GM19035 (cell line): ENCODE measurements around the gene PHLDA3.

Experiments used
- ATAC-seq: cut with Tn5 transposase; IDR thresholded peaks from one replicate; pipeline ENCODE4 v1.9.1; 2021; ENCODE audit not compliant: unreplicated experiment

The PHLDA3 gene

DNA sequence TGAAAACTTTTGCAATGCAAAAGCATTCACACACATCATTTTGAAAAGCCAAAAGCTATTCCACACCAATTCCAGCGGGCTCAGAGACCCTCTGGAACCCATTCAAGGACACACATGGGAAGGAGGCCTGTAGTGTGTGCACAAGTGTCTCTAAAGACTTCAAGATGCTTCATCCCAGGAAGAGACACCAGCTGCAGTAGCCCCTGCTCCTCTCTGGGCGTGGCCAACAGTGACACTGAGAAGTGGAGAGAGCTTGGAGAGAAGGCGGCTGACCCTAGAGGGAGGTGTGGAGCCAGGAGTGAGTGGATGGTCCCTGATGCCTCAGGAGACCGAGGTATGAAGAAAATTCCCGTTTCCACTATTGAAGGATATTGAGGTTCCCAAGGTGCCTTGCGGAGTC is 32.6 kb downstream of the PHLDA3 start:
- ATAC-seq, result no peak

DNA sequence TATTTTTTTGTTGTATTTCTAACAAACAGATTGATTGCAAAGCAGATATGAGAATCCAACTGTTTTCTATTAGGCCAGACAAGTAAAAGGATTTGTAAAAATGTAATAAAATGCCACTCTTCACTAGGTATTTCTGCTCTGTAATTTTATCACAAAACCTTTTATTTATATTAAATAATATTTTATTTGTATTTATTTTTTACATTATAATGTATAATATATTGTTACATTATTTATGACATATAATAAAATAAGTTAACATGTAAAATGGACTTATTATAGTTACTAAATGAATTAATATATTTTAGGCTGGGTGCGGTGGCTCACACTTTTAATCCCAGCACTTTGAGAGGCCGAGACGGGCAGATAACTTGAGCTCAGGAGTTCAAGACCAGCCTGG is 34.7 kb downstream of the PHLDA3 start:
- ATAC-seq, result no peak

DNA sequence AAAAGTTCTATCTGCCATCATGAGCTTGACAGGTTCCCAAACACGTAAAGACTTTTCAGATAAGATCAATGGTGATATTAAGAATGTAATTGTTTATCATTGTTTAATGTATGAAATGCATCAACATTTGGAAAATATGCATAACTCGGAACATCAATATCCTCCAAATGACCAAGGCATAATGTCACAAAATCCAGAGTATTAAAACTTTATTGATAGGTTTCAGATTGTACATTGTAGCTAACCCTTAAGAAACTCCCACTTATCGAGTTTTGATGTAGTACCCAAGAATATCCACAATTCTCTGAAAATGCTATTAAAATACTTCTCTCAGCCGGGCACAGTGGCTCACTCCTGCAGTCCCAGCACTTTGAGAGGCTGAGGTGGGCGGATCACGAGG is 35.4 kb downstream of the PHLDA3 start:
- no peak for ATAC-seq

- ATAC-seq, result no peak
Observed at GRCh38 chr1:201430776-201431175, 38.2 kb downstream of the PHLDA3 start.

DNA sequence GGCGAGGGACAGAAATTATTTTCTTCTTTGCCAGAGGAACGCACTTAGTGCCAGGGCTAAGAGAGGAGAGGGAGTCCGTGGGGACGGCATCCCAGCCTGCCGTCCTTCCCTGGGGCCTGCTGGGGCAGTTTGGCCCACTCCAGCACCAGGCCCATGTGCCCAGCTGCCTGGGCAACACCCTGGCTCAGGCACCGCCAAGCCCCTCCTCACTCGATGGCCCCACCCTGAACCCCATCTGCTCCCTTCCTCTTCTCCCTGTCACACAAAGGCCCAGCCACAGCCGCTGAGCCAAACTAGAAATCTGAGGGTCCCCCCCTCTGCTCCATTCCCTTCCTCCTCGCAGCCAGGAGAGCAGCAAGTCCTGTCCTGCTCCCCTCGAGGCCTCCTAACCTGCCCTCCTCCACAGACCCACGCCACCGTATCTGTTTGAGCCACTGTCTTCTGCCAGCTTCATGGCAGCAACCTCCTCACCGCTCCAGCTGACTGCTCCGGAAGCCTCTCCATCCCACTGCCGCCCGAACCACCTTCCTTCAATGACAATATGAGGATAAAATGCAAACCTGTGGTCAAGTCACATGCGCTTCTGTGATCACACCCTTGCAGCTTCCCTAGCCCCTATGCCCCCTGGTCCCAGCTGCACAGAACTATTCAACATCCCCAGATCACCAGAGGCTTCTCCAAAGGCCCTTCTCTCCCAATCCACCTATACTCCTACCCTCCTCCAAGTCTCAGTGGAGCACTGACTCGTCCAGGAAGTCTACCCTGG is 39.1 kb downstream of the PHLDA3 start:
- ATAC-seq, result no peak

DNA sequence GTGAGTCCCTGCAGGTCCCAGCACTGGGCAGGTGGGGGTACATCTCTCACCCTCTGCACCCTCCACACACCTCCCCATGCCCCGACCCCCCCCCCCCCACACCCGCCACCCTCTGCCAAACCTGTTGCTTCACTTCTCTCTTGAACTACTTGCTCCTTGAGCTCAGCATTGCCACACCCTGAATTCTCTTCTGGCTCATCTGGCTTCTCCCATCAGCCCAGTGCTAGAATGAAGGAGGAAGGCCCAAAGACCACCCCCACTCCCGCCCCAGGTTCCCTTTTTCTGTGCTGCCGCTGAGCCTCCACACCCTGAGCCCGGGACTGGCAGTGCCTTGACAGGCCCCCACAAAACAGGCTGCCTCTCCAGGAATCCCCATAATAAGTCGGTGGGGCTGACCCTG is 41.0 kb downstream of the PHLDA3 start:
- ATAC-seq, result no peak

DNA sequence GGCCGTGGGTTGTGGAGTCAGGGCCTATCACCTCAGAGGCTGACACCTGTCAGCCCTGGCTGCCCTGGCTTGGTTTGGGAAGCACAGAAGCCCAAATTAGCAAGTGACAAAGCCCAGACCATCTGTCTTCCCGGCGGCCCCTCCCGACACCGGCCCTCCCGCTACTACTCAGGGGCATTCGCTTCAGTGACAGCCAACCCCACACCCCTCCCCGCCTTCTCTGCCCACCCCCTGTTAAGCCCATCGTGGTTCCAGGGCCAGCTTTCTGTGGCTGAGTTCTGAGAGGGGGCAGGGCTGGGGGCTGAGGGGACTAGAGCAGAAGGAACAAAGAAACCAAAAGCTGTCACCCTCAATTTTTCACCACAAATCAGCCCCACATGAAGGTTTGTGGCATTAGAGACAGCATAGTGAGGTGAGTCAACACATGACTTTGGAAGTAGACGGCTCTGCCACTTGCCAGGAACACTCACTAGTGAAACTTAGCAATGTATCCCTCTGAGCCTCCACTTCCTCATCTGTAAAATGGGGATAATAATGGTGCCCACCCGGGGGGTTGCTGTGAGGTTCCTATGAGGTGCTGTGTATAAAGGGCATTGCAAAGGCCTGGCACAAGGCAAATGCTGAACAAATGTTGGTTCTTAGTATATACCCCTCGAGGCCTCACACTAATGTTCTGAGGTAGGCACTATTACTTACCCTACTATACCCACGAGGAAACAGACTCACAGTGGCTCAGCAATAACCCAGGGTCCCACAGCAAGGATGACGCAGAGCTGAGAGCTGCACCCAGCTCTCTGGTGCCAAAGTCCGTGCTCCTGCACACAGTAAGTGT is 42.3 kb downstream of the PHLDA3 start:
- ATAC-seq, result no peak

- ATAC-seq, result no peak
Observed at GRCh38 chr1:201424146-201424545, 44.8 kb downstream of the PHLDA3 start.

DNA sequence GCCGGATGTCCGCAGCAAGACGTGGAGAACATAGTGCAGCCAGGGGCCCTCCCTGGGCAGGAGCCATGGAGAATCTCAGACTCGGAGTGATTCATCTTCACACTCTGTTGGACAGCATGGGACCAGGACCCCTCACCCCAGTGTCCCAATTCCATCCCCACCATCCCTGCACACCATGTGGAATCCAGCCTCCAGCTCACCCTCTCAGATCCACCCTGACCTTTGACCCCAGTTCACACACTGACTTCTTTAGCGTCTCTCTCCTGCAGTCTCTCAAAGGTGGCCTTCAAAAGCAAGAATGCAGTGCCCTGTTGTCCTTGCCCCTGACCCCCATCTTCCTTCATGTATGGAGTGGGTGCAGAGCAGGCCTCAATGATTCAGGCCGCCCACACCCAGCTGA is 45.3 kb downstream of the PHLDA3 start:
- no peak for ATAC-seq

DNA sequence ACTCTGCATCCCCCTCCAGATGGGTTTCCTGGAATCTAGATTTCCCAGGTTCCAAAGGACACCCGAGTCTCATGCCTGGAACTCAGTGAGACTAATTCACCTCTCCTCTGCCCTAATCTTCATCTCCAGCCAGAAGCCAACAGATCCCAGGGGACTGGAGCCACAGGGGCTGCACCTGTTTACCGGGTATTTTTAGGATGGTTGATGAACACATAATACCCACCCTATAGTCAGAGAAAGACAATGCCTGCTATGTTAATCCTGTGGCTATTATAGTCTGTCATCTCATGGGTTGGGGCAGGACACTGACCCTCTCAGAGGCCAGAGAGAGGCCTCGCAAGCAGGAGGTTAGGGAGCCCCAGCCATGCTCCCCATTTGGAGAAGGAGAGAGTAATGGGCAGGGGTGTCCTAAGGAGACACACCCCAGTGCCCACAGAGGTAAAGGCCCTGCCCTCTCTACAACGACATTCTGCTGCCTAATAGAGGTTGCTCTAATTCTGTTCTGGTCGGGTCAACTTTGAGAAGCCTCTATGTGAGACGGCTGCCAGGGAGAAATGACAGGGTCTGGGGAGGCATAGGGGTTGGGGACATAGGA is 46.5 kb downstream of the PHLDA3 start:
- no peak for ATAC-seq

- no peak for ATAC-seq
Observed at GRCh38 chr1:201422026-201422425, 47.0 kb downstream of the PHLDA3 start.

DNA sequence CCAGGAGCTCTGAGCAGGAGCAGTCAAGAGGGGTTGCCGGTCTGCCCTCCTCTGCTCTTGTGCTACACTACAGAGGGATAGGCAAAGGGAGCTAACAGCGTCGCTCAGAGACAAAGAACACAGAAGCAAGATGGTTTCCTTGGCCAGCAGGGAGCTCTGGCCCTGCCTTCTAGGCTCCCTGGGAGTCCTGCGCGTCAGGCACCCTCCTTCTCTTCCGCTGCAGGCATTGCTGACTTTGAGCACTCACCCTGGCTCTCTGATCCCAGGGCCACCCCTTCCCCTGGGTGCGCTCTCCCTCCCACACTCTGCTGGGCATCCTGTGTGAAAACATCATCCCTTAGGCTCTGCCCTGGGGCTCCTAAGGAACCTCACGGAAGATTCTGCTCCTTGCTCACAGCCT is 47.9 kb downstream of the PHLDA3 start:
- ATAC-seq, result no peak

DNA sequence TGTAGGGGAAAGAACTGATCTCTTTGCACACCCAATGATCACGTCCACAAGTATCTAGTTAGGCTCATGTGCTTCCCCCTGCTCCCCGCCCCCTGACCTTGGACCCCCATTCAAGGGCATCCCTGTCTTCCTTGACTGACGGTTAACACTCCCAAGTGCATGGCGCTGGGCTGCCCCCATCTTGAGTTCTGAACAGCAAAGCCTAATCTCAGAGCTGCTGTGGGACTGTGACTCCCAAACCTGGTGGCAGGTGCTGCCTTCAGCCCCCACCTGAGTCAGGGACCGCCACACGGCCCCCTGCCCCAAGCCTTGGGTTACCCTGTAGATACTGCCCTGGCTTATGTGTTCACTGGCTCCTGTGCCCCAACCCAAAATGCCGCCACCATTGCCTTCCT is 48.4 kb downstream of the PHLDA3 start:
- ATAC-seq, result no peak

DNA sequence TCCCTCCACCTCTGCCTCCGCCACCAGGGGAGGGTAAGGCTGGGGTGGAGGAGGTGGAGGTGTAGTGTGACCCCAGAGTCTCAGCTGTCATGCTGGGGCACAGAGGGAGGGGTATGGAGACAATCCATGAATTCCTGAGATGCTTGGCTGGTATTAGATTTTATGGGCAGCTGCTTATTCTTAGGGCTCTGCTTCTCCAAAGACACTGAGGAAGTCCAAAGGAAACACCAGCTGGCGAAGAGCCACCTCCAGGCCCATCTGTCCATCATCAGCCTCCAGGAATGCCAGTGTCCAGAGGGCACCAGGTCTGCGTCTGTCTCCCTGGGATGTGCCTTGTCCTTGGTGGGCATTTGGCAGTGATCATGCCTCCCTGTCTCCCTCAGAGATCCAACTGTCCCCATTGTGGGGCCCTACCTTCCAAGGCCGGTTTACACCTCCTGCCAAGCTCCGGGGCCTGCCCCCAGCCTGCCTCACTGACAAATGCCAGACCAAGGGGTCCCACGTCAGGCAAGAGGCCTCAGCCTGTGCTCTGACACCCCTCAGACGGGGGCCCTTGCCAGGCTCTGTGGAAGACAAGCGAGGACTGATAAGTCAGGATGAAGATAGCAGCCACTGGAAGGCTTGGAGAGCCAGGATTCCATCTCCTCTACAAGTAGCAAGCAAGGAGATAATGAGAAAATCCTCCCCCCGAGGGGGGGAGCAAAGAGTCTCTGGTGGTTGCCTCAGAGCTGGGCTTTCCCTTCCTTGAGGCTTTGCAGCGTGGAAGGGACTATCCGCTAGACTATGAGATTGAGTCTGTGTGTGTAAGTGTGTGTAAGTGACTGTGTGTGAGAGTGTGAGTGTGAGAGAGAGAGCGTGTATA is 49.0 kb downstream of the PHLDA3 start:
- no peak for ATAC-seq

GRCh38 chr1:201419256-201419655 is 49.7 kb downstream of the PHLDA3 start:
- ATAC-seq, result no peak

GRCh38 chr1:201418461-201418860 is 50.5 kb downstream of the PHLDA3 start:
- ATAC-seq, result no peak
